ENCODE measurements around the gene SLC27A1. TPM values are rescaled to one million over a fixed set of nuclear protein-coding genes. Genes with fewer than 3 reads are reported as not detected.

The SLC27A1 gene
- total and polyA plus RNA-seq, 9 of the 15 experiments (the other 6 are each of a cell fraction or from before 2014, with no cell fraction given), result 0.06 to 3.0 (median 1.1) TPM

DNA sequence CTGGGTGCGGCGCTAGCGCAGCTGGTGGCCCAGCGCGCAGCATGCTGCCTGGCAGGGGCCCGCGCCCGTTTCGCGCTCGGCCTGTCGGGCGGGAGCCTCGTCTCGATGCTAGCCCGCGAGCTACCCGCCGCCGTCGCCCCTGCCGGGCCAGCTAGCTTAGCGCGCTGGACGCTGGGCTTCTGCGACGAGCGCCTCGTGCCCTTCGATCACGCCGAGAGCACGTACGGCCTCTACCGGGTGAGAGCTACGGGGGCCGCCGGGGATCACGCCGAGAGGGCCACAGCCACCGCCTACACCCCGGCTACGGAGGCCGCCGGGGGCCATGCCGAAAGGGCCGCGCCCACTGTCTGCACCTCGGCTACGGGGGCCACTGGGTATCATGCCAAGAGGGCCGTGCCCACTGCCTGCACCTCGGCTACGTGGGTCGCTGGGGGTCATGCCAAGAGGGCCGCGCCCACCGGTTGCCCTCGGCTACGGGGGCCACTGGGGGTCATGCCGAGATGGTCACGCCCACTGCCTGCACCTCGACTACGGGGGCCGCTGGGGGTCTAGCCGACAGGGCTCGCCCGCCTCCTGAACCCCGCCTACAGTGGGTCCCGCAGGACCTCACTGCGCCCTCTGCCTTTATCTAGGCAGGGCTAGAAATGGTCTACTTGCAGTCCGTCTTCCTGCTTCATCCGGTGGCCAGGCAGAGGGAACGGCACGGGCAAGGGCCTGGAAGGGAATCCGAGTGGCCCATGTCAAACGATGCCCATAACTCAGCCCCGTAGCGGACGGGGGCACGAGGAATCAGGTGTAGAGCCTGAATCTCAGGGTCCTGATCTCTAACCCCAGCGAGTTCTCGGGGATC, 41.6 kb downstream of the SLC27A1 start (continued):
- peak; percentile 58; the same call in 1 of the 2 replicates for TF ChIP-seq POLR2H (tag; IDR thresholded peaks at IDR 0.05; ENCODE audit: low read depth)
- peak; percentile 60 for TF ChIP-seq CCNT2 (IDR thresholded peaks at IDR 0.05; ENCODE audit: borderline replicate concordance, extremely low read depth, insufficient read length, low read depth, low read length)
- TF ChIP-seq FOXK1 (CRISPR knock-in tag; IDR thresholded peaks at IDR 0.05; ENCODE audit: borderline replicate concordance), result peak; percentile 97; the same call in 1 of the 2 replicates
- peak; percentile 99 for TF ChIP-seq ZFX (CRISPR knock-in tag; IDR thresholded peaks at IDR 0.05)
- TF ChIP-seq PCBP2 (IDR thresholded peaks at IDR 0.05; ENCODE audit: low read depth, low read length, poor library complexity, severe bottlenecking), result no peak
- TF ChIP-seq SAFB2 (IDR thresholded peaks at IDR 0.05; ENCODE audit: borderline replicate concordance, low read depth, low read length, severe bottlenecking), result no peak
- peak; percentile 84 for TF ChIP-seq ZNF431 (CRISPR knock-in tag; IDR thresholded peaks at IDR 0.05)

- H3K4me2 ChIP-seq (ENCODE audit: insufficient read depth, low read length), result peak overlapping the region; percentile 97
- peak overlapping the region; percentile 97 for H3K27ac ChIP-seq (ENCODE audit: extremely low read depth, low read depth, low read length)
- peaks cover 16% of the 10 kb centered on the region; the same call in 2 of the 3 replicates for H3K36me3 ChIP-seq (ENCODE audit: control insufficient read depth, insufficient read depth, low read length)
- no peaks in the 10 kb centered on the region for H3K27me3 ChIP-seq (ENCODE audit: control insufficient read depth in 2 of 2, insufficient read depth in 2 of 2, low read length in 2 of 2)
- H3K4me1 ChIP-seq (replicated peaks in 1 of 2; ENCODE audit: control insufficient read depth in 2 of 2, insufficient read depth in 2 of 2, low read length in 2 of 2), result peaks cover 21 to 40% of the 10 kb centered on the region in 2 experiments
- no peaks in the 10 kb centered on the region for H3K9me1 ChIP-seq (ENCODE audit: control insufficient read depth, insufficient read depth, low read length)
- TF ChIP-seq ZNF318 (IDR thresholded peaks at IDR 0.05; ENCODE audit: borderline replicate concordance in 1 of 2, low read depth in 1 of 2) (no peak), POLR2AphosphoS2 (IDR thresholded peaks at IDR 0.05; ENCODE audit: low read length) (0 out of 2 replicates have a peak, but pooled peaks have one; percentile 34)
- TSS peak; percentile 39 for BruUV-seq (replicated peaks)
- no peak for FAIRE-seq
- ChIA-PET POLR2A (interaction anchor here (0.6 to 4.2 kb wide), 2 partner anchors 11 to 146 kb away, joined by 4 to 25 read pairs; no protein-coding TSS in a partner anchor), CTCF (ENCODE audit: low intra/inter-chr PET ratio) (no interaction called here)
- H3K79me2 ChIP-seq (ENCODE audit: control insufficient read depth, insufficient read depth, low read length), result peaks cover 51% of the 10 kb centered on the region
- in situ Hi-C loops (cut with MboI), result no loop called here
- WGBS (ENCODE audit: insufficient coverage, low coverage, missing lambda C conversion rate), result 40% methylated on average over 9 of the region's 9 CpGs
- intact Hi-C loops (cut with micrococcal nuclease), result no loop called here
- H3K9me3 ChIP-seq (replicated peaks; ENCODE audit: control insufficient read depth, insufficient read depth, low read depth, low read length), result 0 out of 2 replicates have a peak, but pooled peaks cover 2% of the 10 kb centered on the region
- no peaks in the 10 kb centered on the region; the same call in 1 of the 2 replicates for H4K20me1 ChIP-seq (replicated peaks; ENCODE audit: control insufficient read depth, insufficient read depth, low read length)
- peak overlapping the region; percentile 83 for H3K4me3 ChIP-seq
- H3K9ac ChIP-seq (ENCODE audit: insufficient read depth in 1 of 2, low read depth in 2 of 2, low read length in 2 of 2), result peak overlapping the region; percentile 97 to 98
- DNase-seq (ENCODE audit: extremely low read depth in 1 of 4, low spot score in 3 of 4), result peak in 1 of 4 experiments; percentile 31
- ATAC-seq, result no peak
- H2AFZ ChIP-seq (ENCODE audit: low read depth, low read length), result peak overlapping the region; percentile 91
These were observed 42.2 kb downstream of the SLC27A1 start for GRCh38 chr19:17512574-17512939.
